GOT3 (cell line): Measurements from ENCODE around the gene NFYB.
"Not testable (repeated sequence)": the region's sequence is repeated elsewhere in the genome, so short reads cannot be mapped to it uniquely, and the experiment has no call there.

Experiments used
- DNase-seq: peaks from one replicate; lab custom pipeline; 2025; ENCODE audit warnings: mixed read lengths; lab: John Stamatoyannopoulos, UW

The NFYB gene

DNA sequence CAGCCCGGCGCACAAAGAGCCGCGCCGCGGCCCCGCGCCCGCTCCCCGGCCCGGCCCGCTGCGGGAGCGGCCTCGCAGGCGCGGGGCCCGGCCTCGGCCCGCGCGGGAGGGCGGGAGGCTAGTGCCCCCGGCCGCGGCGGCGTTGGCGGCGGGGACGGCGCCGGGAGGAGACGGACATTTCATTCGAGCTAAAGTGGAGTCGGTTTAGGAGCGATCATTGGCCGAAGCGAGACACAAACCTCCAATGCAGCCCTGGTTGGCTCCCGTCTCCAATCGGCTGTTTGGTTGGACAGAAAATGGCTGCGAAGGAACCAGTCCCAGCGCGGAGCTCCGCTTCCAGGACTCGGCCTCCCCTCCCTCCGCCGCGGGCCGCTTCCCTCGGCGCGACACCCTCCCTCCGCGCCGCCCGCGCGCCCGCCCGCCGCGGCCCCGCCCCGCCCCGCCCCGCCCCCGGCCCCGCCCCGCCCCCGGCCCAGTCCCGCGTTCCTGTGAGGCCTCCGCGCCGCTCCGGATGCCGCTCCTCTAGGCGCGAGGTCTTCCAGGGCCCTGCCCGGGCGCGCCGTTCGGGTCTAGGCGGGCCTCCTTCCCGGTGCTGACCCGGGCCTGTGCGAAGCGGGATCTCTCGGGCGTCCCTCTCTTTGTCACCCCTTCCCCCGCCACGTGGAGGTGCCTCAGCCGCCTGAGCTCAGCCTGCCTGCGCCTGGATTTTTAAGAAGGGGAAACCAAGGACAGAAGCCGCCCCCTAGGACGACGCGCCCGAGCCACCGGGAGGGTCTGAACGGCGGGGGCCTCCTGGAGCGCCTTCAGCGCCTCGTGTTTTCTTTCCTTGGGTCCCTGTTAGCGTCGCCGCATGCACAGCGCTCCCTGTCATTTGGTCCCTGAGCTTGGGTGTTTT is at the start of gene NFYB:
Gene NFYB (minus strand): TSS at position 309 of the 895 bp plus-strand sequence. CDS start 2,757 bp downstream, outside the sequence.
- DNase-seq = peak; percentile 54

DNA sequence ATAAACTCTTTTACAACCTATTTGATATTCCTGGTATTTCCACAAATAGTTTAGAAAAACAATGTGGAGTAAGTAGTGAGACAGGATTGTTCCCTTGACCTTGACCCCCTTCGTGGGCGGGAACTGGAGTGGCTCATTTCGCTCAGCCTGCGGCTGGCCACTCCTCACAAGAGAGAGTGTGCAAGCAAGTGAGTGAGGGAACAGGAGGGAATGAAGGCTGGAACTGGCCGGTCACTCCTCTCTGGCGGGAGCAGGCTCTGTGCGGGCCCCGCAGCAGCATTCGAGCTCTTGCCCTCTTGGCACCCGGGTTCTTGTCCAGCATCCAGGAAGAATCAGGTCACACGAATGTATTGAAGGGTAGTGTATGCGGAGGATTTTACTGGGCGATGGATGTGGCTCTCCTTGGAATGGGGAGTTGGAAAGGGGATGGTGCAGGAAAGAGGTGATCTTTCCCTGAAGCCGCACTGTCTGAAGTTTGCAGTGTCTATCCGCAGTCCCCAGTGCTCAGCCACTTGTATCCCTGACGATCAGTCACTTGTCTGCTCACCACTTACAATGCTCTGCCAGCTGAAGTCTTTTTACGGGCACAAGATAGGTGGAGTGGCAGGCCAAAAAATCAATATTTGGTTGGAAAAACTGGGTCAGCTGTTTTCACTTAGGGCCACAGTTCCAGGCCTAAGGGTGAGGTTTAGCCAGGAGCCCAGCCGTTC is 49.6 kb upstream of the NFYB start:
- no peak for DNase-seq

DNA sequence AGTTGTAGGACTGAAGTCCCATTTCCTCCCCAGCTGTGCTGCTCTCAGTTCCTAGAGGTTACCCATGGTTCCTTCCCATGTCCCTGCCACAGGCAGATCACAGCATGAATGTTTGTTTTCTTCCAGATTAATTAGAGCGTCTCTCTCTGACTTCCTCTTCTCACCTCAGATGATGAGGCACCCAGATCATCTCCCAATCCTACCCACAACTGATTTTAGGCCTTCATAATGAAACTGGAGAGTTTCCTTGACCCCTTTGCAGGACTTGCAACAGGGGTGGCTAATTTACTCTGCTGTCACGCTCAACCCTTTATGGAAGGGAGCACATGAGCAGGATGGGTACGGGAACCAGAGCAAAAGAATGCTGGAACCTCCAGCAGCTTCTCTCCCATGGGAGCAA is 45.4 kb upstream of the NFYB start:
- no peak for DNase-seq

DNA sequence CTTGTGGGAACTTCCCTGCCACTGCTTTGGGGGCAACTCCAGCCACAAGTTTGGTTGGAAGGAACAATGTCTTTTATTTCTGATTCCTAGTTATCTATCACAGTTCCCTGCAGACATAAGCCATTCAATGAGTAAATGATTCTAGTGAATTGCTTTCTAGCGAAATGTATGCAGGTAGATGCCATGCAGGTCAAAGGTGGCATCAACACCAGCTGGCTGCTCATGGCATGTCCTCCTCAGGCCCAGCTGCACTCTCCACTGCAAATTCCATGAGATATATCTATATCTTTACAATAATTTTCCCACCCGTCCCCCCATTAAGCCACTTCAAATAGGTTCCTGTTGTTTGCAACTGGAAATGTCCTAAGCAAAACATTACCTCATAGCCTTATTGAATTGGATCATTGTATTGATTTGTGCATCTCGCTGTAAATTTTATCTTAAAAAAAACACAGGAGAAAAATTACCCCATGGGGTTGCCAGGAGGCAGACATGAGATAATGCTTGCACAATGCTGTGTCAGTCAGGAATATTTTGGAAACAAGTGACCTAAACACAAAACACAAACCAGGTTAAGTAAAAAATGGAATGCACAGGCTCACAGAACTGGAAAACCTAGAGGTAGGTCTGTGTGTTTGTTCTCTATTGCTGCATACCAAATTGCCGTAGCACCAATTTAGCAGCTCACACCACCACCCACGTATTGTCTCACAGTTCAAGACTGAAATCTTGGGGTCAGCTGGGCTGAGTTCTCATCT is 44.8 kb upstream of the NFYB start:
- no peak for DNase-seq

DNA sequence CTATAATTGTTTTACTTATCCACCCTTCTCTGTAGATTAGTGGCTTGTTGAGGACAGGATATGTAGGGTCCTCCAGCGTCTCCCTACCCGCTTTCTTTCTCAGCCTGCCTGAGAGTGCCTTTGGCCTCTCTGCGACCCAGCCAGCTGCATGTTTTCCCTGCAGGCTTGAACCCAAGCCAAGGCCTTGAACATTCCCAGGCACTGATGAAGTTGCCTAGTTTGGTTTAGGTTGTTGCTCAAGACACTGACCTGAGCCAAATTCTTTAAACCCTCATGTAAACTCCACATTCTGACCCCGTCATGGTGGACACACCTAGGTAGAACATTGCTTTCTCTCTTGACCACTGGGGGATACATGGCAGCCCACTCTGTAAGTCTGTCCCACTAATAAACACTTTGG is 44.1 kb upstream of the NFYB start:
- DNase-seq = no peak

DNA sequence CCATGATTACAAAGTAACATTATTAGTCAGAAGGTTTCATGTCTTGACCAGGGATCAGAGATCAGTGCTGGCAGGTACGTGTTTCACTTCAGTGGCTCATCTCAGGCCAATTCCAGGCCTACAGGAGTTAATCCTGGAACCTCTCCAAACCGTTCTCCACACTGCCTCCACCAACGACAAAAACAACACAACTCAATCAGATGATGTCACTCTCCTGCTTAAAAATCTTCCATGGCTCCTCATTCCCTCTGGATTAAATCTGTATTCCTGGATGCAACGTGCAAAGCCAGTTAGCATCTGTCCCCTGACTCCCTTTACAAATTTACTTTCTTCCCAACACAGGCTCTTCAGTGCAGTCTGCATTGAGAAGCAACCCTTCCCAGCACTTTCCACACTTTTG is 43.3 kb upstream of the NFYB start:
- DNase-seq = no peak

DNA sequence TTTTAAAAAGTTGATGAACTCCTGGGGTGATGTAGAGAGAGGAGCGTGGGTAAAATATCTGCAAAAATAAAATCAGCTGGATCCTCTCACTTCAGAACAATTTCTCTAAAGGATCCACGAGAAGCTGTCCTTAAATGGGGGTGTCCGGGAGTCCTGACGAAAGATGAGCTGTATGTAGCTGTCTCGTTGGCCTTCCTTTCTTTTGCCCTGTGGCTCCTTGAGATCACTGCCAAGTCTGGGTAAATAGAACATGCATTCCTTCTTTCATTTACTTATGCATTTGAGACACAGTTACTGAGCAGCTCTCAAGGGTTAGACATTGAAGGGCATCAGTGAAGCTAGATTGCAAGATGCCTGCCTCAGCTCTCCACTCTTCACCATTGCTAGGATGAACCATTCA is 42.4 kb upstream of the NFYB start:
- DNase-seq = no peak

DNA sequence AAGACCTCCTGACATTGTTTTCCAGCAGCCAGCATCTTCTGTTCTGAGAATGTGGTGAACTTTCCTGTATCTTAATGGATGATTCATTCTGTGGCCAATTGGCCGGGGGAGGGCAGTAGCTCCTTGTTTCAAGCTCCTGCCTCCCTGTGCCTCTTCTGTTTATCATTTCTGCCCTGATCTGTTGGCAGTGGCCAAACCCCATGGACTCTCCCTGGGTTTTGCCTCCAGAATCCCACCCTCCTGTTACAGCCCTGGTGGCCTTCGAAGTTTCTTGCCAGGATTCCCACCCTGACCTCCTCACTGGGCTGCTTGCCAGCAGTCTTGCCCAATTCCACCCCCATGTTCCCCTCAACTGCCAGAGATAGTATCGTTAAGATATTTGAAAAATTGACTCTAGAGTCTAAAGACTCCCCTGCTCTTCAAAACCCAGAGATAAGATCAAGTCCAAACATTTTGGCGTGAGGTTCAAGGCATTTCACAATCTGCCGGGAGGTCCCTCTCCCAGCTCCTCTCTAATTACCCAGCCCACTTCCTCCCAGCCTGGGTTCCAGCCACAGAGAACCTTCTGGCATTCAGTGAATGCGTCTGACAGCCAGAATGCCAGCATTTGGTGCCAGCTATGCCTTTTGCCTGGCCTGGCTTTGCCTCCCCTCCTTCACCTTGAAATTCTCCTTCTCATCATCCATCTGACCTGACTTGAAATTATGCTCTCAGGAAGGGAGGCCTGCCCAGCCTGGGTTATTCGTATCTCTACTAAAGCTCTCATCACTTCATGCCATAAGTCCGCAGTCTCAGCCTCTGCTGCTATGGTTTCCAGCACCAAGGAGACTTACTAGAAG is 39.9 kb upstream of the NFYB start:
- DNase-seq = no peak

DNA sequence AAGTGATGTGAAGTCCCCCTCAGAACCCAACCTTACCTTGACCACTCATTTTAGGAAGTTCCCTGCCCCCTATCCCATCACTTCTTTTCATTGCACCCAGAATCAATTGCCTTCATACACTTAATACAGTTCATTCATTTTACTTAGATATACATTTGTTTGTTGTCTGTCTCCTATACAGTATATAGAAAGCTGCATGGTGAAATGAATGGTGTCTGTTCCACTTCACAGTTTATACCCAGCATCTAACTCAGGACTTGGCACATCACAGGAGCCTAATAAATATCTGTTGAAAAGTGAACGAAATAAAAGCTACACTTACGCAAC is 39.3 kb upstream of the NFYB start:
- no peak for DNase-seq

DNA sequence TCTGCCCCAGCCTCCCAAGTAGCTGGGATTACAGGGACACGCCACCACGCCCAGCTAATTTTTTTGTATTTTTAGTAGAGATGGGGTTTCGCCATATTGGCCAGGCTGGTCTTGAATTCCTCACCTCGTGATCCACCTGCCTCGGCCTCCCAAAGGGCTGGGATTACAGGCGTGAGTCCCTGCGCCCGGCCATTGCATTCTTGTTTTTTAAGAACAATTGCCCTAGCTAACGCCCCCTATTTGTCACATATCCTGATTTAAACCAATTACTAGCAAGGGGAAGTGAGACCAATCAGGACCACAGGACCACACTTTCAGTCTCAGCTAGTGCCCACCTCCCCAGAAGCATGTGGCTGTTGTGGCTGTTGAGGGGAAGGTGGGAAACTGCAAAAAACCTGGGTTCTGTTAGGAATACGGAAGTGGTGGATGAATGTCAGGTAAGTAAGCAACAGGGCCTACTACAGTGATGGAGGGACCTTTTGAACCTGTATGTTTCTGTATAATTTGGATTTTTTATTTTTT is 37.8 kb upstream of the NFYB start:
- no peak for DNase-seq

DNA sequence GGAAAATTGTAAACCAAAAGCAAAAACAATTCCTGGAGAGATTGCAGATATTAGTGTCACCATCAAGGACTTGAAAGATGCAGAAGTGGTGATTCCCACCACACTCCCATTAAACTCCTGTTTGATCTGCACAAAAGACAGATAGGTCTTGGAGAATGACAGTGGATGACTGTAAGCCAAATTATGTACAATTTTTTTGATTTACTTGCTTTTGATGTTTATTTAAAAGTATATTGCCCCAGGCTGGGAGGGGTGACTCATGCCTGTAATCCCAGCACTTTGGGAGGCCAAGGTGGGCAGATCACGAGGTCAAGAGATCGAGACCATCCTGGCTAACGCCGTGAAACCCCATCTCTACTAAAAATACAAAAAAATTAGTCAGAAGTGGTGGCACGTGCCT is 35.8 kb upstream of the NFYB start:
- not testable (repeated sequence) for DNase-seq

DNA sequence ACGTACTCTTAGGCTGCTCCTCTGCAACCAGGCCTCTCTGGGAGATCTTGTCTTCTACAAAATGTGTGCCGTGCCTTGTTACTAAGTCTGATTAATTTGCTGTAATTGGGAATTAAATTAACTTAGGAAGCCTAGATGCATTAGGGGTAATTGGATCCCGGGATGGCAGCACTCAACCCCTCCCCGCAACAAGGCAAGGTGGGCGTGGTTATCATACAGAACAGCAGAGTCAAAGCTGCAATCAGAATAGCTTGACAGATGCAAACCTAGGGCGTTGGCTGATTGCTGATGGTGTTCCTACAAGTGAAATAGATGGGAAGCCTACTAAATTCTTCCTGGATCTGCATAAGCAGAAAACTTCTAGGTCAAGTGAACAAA is 34.5 kb upstream of the NFYB start:
- no peak for DNase-seq

DNA sequence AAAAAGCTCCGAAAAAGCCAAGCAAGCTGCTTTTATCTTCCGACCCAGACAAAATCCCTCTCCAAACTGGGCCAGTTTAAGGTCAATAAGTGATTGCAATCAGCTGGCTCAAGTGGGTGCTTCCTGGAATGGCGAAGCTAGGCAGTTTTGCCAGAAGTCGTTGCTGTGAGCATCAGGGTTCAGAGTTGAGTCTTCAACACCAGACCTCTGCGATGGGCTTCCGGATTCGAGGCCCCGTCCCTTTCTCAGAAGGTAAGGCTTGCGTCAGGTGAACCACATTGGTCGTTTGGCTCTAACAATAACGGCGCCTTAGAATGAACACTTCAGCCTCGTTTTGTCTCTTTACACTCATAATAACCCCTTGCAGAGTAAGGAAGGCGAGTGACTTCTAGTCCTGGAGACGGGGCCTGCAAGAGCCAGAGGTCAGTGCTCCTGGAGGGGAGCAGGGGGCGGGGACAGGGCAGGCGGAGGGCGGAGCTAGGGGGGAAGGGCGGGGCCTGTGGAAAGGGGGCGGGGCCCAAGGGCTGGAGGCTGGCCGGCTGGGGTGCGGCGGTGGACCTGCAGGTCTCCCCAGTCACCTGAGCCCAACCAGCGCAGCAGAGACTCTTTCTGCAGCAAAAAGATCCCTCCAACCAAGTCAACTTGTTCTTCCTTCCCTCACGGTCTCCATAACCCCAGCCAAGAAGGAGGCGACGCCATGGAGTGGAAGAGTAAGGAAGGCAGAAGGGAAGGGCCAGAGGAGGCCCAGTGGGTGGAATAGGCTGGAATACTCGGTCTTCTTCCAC is 34.0 kb upstream of the NFYB start:
- no peak for DNase-seq

DNA sequence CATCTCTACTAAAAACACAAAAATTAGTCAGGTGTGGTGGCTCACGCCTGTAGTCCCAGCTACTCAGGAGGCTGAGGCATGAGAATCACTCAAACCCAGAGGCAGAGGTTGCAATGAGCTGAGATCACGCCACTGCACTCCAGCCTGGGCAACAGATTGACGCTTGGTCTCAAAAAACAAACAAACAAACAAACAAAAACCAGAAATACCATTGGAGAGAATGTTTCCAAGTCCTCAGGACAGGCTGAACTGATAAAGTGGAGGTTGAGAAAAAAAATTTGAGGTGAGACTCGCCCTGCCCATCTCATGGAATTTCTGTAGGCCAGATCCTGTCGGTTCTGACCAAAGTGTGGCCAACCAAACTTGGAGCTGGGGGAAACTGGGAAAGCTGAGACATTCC is 30.6 kb upstream of the NFYB start:
- no peak for DNase-seq

DNA sequence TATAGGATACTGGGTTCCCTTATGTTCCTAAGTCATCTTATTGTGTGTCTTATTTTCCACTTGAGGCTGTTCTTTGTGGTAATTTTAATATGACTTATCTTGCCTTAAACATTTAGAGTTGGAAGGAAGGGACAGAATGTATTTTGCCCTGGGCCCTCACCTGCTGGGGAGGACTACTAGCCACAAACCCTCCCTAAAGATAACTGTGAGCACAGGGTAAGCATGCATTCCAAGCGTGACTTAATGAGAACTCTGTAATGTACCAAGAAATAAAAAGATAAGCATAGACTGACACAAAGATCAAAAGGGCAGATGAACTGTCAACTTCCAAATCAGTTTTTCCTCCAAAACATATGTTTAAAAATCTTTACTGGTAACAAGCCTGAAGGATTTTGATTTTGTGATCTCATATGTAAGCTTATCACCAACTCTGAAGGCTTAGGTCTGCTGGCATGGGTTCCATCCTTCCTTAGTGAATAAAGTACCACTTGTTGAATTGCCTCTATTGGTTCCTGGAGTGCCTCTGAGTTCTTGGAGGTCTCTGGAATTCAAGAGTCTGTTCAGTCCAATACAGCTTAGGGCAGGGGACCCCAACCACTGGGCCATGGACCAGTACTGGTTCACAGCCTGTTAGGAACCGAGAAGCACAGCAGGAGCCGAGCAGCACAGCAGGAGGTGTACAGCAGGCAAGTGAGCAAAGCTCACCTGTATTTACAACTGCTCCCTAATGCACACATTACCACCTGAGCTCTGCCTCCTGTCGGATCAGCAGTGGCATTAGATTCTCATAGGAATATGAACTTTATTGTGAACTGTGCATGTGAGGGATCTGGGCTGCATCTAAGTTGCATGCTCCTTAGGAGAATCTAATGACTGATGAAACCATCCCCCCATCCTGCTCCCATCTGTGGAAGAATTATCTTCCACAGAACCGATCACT is 29.8 kb upstream of the NFYB start:
- no peak for DNase-seq

DNA sequence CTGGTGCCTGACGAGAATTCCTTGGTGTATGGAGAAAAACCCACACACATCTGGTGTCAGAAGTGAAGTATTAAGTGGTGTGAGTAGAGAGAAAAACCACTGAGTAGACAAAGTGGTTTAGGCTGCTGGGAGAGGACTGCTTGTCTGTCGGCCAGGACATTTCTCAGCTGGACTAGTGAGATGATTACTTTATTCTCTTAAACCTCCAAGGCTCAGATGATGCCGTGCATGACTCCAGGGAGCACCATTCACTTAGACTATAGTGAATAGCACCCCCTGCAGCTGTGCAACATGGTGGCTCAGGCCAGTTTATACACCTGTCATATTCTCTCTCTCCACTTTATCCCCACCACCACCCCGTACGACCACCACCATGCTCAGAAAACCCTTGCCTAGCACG is 28.5 kb upstream of the NFYB start:
- no peak for DNase-seq

DNA sequence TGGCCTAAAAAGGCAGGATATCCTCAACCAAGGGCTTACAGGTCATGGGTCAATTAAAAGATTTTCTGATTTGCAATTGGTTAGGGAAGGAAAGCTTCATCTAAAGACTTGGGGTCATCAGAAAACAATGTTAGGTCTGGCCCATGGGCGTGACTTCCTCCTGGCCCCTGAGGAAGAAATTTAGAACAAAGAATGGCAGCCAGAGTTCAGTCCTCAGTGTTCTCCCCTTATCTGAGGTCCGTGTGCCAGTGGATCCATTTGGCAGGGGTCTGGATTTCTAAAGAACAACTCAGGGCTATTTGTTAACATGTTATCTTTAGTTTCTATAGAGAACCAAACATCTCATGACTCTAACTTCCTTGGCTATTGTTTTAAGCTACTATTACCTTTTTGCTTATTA is 27.8 kb upstream of the NFYB start:
- DNase-seq = no peak

DNA sequence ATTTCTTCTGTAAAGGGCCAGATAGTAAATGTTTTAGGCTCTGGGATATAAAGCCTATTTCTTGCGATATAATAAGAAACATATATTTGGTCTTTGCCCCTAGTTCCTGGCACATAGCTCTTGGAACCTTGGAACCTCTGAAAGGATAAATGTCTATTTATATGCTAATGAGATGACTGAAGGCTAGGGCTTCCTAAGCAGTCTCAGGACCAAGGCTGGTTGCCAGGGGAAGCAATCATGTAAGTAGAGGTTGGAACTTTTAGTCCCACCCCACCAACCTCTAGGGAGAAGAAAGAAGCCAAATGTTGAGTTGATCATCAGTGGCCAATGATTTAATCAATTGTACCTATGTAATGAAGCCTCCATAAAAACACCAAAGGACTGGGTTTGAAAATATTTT is 26.6 kb upstream of the NFYB start:
- no peak for DNase-seq

DNA sequence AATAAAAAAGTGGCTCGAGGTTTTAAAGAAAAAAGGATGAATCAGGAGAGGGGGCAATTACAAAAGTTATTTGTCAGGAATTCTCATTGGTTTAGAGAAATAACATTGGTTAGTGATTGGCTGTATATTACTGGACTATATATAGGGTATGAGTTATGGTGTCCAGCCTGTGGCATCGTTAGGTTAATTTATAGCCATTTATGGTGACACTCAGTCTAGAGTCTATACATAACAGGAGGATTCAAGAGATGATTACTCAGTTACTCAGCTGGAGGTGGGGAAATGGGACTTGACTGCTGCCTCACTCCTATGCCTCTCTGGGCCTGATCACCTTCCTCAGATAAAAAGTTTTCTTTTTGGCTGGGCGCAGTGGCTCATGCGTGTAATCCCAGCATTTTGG is 25.6 kb upstream of the NFYB start:
- no peak for DNase-seq

DNA sequence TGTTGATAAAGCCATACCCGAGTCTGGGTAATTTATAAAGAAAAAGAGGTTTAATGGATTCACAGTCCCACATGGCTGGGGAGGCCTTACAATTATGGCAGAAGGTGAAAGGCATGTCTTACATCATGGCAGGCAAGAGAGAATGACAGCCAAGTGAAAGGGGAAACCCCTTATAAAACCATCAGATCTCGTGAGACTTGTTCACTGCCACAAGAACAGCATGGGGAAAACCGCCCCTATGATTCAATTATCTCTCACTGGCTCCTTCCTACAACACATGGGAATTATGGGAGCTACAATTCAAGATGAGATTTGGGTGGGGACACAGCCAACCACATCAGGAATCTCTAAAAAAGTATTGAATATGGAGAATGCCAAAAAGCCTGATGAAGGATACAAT is 25.0 kb upstream of the NFYB start:
- DNase-seq = not testable (repeated sequence)
